PFSK-1 (cell line): ENCODE results near the gene OR5H2.

Experiments
- FOXP2 ChIP-seq: optimal IDR thresholded peaks from 2 replicates; pipeline ENCODE3; 2011; ENCODE audit warnings: borderline replicate concordance, control low read depth, inconsistent platforms; ENCODE audit not compliant: insufficient read depth; ENCODE audit errors: extremely low read length, extremely low read depth
- POLR2AphosphoS5 ChIP-seq: IDR thresholded peaks from 2 replicates; pipeline ENCODE4 v1.6.1; 2012; ENCODE audit warnings: low read depth, mild to moderate bottlenecking, control low read depth, low read length, moderate library complexity
- REST ChIP-seq, 2 experiments: IDR thresholded peaks; 2 replicates each; pipeline versions ENCODE4 v1.6.1 to v1.8.0; 2011 to 2012; ENCODE audit warnings: low read depth in 2 of 2, low read length in 2 of 2, control low read depth in 1 of 2, inconsistent platforms in 1 of 2, mild to moderate bottlenecking in 1 of 2, moderate library complexity in 1 of 2; ENCODE audit not compliant: insufficient read depth in 1 of 2
- SIN3A ChIP-seq: IDR thresholded peaks from 2 replicates; pipeline ENCODE4 v1.6.1; 2012; ENCODE audit warnings: mild to moderate bottlenecking, low read length, moderate library complexity, borderline replicate concordance; ENCODE audit not compliant: insufficient read depth
- TAF1 ChIP-seq: IDR thresholded peaks from 2 replicates; pipeline ENCODE4 v1.6.1; 2012; ENCODE audit warnings: low read length, control low read depth, borderline replicate concordance; ENCODE audit not compliant: insufficient read depth

Gene OR5H2

DNA sequence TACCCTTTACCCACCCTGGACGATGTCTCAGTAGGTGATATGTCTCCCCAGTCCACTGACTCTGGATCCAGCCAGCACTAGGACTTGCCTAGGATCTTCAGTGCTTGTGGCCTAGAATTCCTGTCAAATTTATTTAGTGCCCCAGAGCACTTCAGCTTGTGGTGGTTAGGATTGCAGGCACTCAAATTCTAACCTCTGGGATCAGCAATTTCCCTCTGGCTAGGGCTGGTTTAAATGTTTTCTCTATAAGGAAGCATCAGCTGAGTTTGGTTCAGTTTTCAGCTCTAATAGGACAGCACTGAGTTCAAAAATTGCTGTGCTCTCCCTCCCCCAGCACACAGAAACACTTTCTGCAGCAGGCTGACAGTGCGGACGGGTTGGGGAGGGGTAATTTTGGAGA is 10.2 kb upstream of the OR5H2 start:
- TF ChIP-seq FOXP2, result no peak
- no peak for TF ChIP-seq SIN3A
- no peak for TF ChIP-seq POLR2AphosphoS5
- no peak for TF ChIP-seq TAF1
- TF ChIP-seq REST (IDR thresholded peaks at IDR 0.05; ENCODE audit: insufficient read depth in 1 of 2, low read depth in 2 of 2, low read length in 2 of 2), result no peak

- TF ChIP-seq REST (IDR thresholded peaks at IDR 0.05; ENCODE audit: insufficient read depth in 1 of 2, low read depth in 2 of 2, low read length in 2 of 2) (no peak), SIN3A (no peak)
Observed at GRCh38 chr3:98274914-98275313, 7.4 kb upstream of the OR5H2 start.

- TF ChIP-seq REST (IDR thresholded peaks at IDR 0.05; ENCODE audit: insufficient read depth in 1 of 2, low read depth in 2 of 2, low read length in 2 of 2) (no peak), TAF1 (no peak), SIN3A (no peak), FOXP2 (no peak), POLR2AphosphoS5 (no peak)
Observed at GRCh38 chr3:98290916-98291315, 8.6 kb downstream of the OR5H2 start.

GRCh38 chr3:98291332-98291957 is 9.1 kb downstream of the OR5H2 start:
- TF ChIP-seq POLR2AphosphoS5 (no peak), FOXP2 (no peak)

GRCh38 chr3:98322101-98322500 is 39.8 kb downstream of the OR5H2 start:
- TF ChIP-seq FOXP2 (no peak), SIN3A (no peak), POLR2AphosphoS5 (no peak), TAF1 (no peak), REST (IDR thresholded peaks at IDR 0.05; ENCODE audit: insufficient read depth in 1 of 2, low read depth in 2 of 2, low read length in 2 of 2) (no peak)
